HEK293 (cell line): ENCODE results near the gene CRELD1.

Experiments
- CTCF ChIA-PET: fragments of 350-600 bp; formaldehyde crosslinking; extraction: SDS; loops from one replicate; lab custom pipeline; 2021; ENCODE audit warnings: antibody characterized with exemption; lab: Yijun Ruan, JAX
- POLR2A ChIA-PET: fragments of 300-600 bp; formaldehyde crosslinking; extraction: SDS; loops from one replicate; lab custom pipeline; 2020; ENCODE audit warnings: antibody characterized with exemption, inconsistent platforms; lab: Yijun Ruan, JAX
- H3K27ac ChIP-seq: fragments of 200-500 bp; sonication (Bioruptor generic); 2 replicates; pipeline ENCODE4 v1.5.1; 2014; ENCODE audit warnings: low read depth, low read length, control low read depth, inconsistent platforms; ENCODE audit errors: extremely low read depth
- H3K36me3 ChIP-seq, 2 experiments: fragments of 200-500 bp in 1 of 2; sonication (Bioruptor generic) in 1 of 2; 1 replicate in 1 of 2; 2 replicates in 1 of 2; pipeline ENCODE4 v1.5.1; 2014 to 2017; ENCODE audit warnings: inconsistent platforms in 2 of 2, low read length in 2 of 2; ENCODE audit not compliant: control insufficient read depth in 2 of 2, insufficient read depth in 1 of 2
- H3K4me1 ChIP-seq: fragments of 200-500 bp; sonication (Bioruptor generic); 2 replicates; pipeline ENCODE4 v1.5.1; 2014; ENCODE audit warnings: mild to moderate bottlenecking, low read length, inconsistent platforms; ENCODE audit not compliant: control insufficient read depth, insufficient read depth
- H3K4me3 ChIP-seq: 2 replicates; pipeline ENCODE4 v1.5.1; 2011; ENCODE audit warnings: low read depth, mild to moderate bottlenecking, control low read depth, low read length, moderate library complexity
- H3K9me3 ChIP-seq: fragments of 200-500 bp; sonication (Bioruptor generic); 2 replicates; pipeline ENCODE4 v1.5.1; 2014; ENCODE audit warnings: low read depth, low read length, inconsistent platforms; ENCODE audit not compliant: control insufficient read depth, insufficient read depth
- BCL11B ChIP-seq: fragments of 450-650 bp; formaldehyde crosslinking; IDR thresholded peaks from 2 replicates; pipeline ENCODE4 v1.5.1; 2016; ENCODE audit warnings: low read depth, missing biosample characterization, missing genetic modification characterization
- EGR2 ChIP-seq: fragments of 450-650 bp; formaldehyde crosslinking; IDR thresholded peaks from 2 replicates; pipeline ENCODE4 v1.5.1; 2016; ENCODE audit warnings: low read depth, missing biosample characterization, missing genetic modification characterization
- KLF9 ChIP-seq: fragments of 450-650 bp; formaldehyde crosslinking; IDR thresholded peaks from 2 replicates; pipeline ENCODE4 v1.5.1; 2016; ENCODE audit warnings: missing biosample characterization, missing genetic modification characterization, low read depth
- MEIS1 ChIP-seq: sonication (generic); formaldehyde crosslinking; IDR thresholded peaks from 2 replicates; pipeline ENCODE4 v1.8.1; 2022; ENCODE audit warnings: missing genetic modification reagents, mild to moderate bottlenecking, borderline replicate concordance
- PRDM1 ChIP-seq: fragments of 450-650 bp; formaldehyde crosslinking; IDR thresholded peaks from 2 replicates; pipeline ENCODE4; 2016; ENCODE audit warnings: missing biosample characterization, missing genetic modification characterization
- PRDM4 ChIP-seq: fragments of 450-650 bp; formaldehyde crosslinking; IDR thresholded peaks from 2 replicates; pipeline ENCODE4 v1.5.1; 2017; ENCODE audit warnings: missing biosample characterization, missing genetic modification characterization
- SP2 ChIP-seq: fragments of 450-650 bp; formaldehyde crosslinking; IDR thresholded peaks from 2 replicates; pipeline ENCODE4 v1.5.1; 2016; ENCODE audit warnings: missing biosample characterization, missing genetic modification characterization
- SP3 ChIP-seq: fragments of 450-650 bp; formaldehyde crosslinking; IDR thresholded peaks from 2 replicates; pipeline ENCODE4 v1.5.1; 2016; ENCODE audit warnings: missing biosample characterization, missing genetic modification characterization
- ZBTB17 ChIP-seq: fragments of 450-650 bp; formaldehyde crosslinking; IDR thresholded peaks from 2 replicates; pipeline ENCODE4 v1.5.1; 2016; ENCODE audit warnings: missing biosample characterization, missing genetic modification characterization
- ZBTB20 ChIP-seq: fragments of 450-650 bp; formaldehyde crosslinking; IDR thresholded peaks from 2 replicates; pipeline ENCODE4 v1.5.1; 2016; ENCODE audit warnings: missing biosample characterization, missing genetic modification characterization
- ZFHX2 ChIP-seq: fragments of 450-650 bp; formaldehyde crosslinking; conservative IDR thresholded peaks from 2 replicates; pipeline ENCODE4 v1.5.1; 2016; ENCODE audit warnings: missing biosample characterization, missing genetic modification characterization
- ZNF10 ChIP-seq: fragments of 450-650 bp; formaldehyde crosslinking; IDR thresholded peaks from 2 replicates; pipeline ENCODE4 v1.5.1; 2017; ENCODE audit warnings: missing biosample characterization, missing genetic modification characterization
- ZNF155 ChIP-seq: fragments of 450-650 bp; formaldehyde crosslinking; IDR thresholded peaks from 2 replicates; pipeline ENCODE4 v1.5.1; 2016; ENCODE audit warnings: missing biosample characterization, missing genetic modification characterization
- ZNF184 ChIP-seq: fragments of 450-650 bp; IDR thresholded peaks from 2 replicates; pipeline ENCODE4 v1.5.1; 2018; ENCODE audit warnings: missing biosample characterization, mild to moderate bottlenecking, missing genetic modification characterization
- ZNF211 ChIP-seq: fragments of 450-650 bp; formaldehyde crosslinking; IDR thresholded peaks from 2 replicates; pipeline ENCODE4 v1.5.1; 2016; ENCODE audit warnings: low read depth, missing biosample characterization, missing genetic modification characterization
- ZNF214 ChIP-seq: fragments of 450-650 bp; formaldehyde crosslinking; IDR thresholded peaks from 2 replicates; pipeline ENCODE4 v1.5.1; 2017; ENCODE audit warnings: missing biosample characterization, mild to moderate bottlenecking, missing genetic modification characterization, borderline replicate concordance
- ZNF292 ChIP-seq: fragments of 450-650 bp; formaldehyde crosslinking; IDR thresholded peaks from 2 replicates; pipeline ENCODE4 v1.5.1; 2016; ENCODE audit warnings: low read depth, missing biosample characterization, missing genetic modification characterization, borderline replicate concordance
- ZNF324 ChIP-seq: fragments of 450-650 bp; formaldehyde crosslinking; IDR thresholded peaks from 2 replicates; pipeline ENCODE4 v1.5.1; 2016; ENCODE audit warnings: missing biosample characterization, missing genetic modification characterization
- ZNF501 ChIP-seq: fragments of 450-650 bp; formaldehyde crosslinking; IDR thresholded peaks from 2 replicates; pipeline ENCODE4 v1.5.1; 2016; ENCODE audit warnings: missing biosample characterization, missing genetic modification characterization
- ZNF529 ChIP-seq: fragments of 450-650 bp; formaldehyde crosslinking; IDR thresholded peaks from 2 replicates; pipeline ENCODE4 v1.5.1; 2017; ENCODE audit warnings: missing genetic modification characterization, missing biosample characterization; ENCODE audit not compliant: insufficient replicate concordance
- ZNF677 ChIP-seq: fragments of 450-650 bp; IDR thresholded peaks from 2 replicates; pipeline ENCODE4 v1.5.0; 2018; ENCODE audit warnings: missing biosample characterization, mild to moderate bottlenecking, missing genetic modification characterization, moderate library complexity
- ZNF704 ChIP-seq: fragments of 450-650 bp; formaldehyde crosslinking; IDR thresholded peaks from 2 replicates; pipeline ENCODE4 v1.5.1; 2016; ENCODE audit warnings: missing biosample characterization, missing genetic modification characterization
- ZNF707 ChIP-seq: fragments of 450-650 bp; formaldehyde crosslinking; IDR thresholded peaks from 2 replicates; pipeline ENCODE4 v1.5.1; 2016; ENCODE audit warnings: missing biosample characterization, missing genetic modification characterization
- ZNF747 ChIP-seq: fragments of 450-650 bp; formaldehyde crosslinking; IDR thresholded peaks from 2 replicates; pipeline ENCODE4 v1.5.1; 2016; ENCODE audit warnings: missing biosample characterization, missing genetic modification characterization
- TF ChIP-seq, protein P1 (sequence below): fragments of 450-650 bp; formaldehyde crosslinking; IDR thresholded peaks from 2 replicates; pipeline ENCODE4 v1.5.1; 2016; ENCODE audit warnings: missing biosample characterization, missing genetic modification characterization

Gene CRELD1

DNA sequence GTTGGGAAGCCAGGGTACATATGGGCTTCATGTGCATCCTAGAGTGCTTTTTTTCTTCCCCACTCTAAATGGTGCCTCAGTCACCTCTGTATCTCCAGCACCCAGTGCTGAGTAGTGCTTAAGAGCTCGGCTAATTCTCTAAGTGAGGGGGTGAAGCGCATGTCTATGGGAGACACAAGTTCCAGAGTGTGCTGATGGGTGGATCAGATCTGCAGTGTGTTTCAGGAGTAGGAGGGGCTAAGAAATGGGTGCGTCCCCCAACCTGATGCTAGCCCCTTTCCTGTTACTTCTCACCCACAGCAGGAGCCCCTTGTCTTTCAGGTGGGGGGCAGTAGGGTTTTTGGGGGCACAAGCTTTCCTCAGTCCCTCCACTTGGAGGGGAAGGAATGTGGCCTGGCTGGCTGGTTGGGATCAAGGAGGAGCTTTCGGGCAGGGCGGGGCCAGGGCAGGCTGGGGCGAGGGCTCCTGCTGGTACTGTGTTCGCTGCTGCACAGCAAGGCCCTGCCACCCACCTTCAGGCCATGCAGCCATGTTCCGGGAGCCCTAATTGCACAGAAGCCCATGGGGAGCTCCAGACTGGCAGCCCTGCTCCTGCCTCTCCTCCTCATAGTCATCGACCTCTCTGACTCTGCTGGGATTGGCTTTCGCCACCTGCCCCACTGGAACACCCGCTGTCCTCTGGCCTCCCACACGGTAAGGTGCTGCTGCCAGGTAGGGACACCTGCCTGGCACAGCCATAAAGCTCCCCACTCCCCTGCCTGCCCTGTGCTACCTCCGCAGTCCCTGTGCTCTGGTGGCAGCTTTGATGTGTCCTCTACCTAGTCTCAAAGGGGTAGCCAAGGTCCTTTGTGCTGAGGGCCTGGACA lies 31.0 kb upstream of the CRELD1 start, which contains the start of gene IL17RE (continued):
- TF ChIP-seq ZNF155 (tag by site-specific recombination) (no peak), ZNF324 (tag by site-specific recombination) (no peak), ZBTB17 (peak; percentile 45), ZNF747 (tag by site-specific recombination) (no peak), BCL11B (no peak), ZNF10 (no peak)

DNA sequence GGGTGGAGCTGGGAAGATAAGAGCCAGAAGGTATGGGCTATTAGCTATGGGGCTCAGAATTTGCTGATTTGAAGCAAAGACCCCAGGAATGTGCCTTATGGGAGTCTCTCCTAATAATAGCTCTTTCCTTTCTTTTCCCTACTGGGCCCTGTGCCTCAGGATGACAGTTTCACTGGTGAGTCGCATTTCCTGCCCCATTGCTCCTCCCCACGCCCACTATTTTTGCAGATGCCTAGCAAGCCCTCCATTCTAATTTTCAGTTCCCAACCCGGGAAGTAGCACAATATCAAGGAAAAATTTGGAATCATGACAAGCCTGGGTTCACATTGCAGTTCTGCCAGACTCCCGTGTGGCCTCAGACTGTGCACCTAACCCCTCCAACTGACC lies 30.4 kb upstream of the CRELD1 start:
- H3K9me3 ChIP-seq: no peaks in the 10 kb centered on the region
- H3K4me1 ChIP-seq: no peaks in the 10 kb centered on the region
- H3K4me3 ChIP-seq: peak overlapping the region; percentile 11
- no peaks in the 10 kb centered on the region for H3K36me3 ChIP-seq
- no peak overlapping the region for H3K27ac ChIP-seq
- no peak for TF ChIP-seq EGR2
- TF ChIP-seq PRDM4 (tag by site-specific recombination): no peak
- TF ChIP-seq PRDM1 (tag by site-specific recombination): 0 out of 2 replicates have a peak, but pooled peaks have one; percentile 35
- peak; percentile 89 for TF ChIP-seq ZBTB20
- TF ChIP-seq SP3 (tag by site-specific recombination): peak; percentile 27; the same call in 1 of the 2 replicates
- TF ChIP-seq ZFHX2: peak; percentile 48
- TF ChIP-seq ZNF707 (tag by site-specific recombination): no peak
- TF ChIP-seq, all 188 proteins: peak for 4
- POLR2A ChIA-PET: interaction anchor here (0.9 to 2.0 kb wide), 5 partner anchors 9 to 43 kb away, joined by 3 to 11 read pairs (median 3); partner anchors contain the start of genes CRELD1, IL17RC and JAGN1
- CTCF ChIA-PET: interaction anchor here (0.6 to 1.5 kb wide), 5 partner anchors 9 to 1404 kb away, joined by 3 to 5 read pairs (median 3); no protein-coding TSS in a partner anchor

- TF ChIP-seq SP2 (tag by site-specific recombination): no peak
- Histone ChIP-seq H3K9me3 (no peaks in the 10 kb centered on the region), H3K4me3 (no peak overlapping the region), H3K36me3 (no peaks in the 10 kb centered on the region), H3K27ac (no peak overlapping the region), H3K4me1 (no peaks in the 10 kb centered on the region)
- CTCF ChIA-PET: interaction anchor here (0.6 to 1.5 kb wide), 4 partner anchors 9 to 686 kb away, joined by 3 to 5 read pairs (median 3); no protein-coding TSS in a partner anchor
- POLR2A ChIA-PET: interaction anchor here (0.6 kb wide), 2 partner anchors 21 to 271 kb away, joined by 3 read pairs; no protein-coding TSS in a partner anchor
These were observed 29.7 kb upstream of the CRELD1 start for GRCh38 chr3:9903904-9904303.

DNA sequence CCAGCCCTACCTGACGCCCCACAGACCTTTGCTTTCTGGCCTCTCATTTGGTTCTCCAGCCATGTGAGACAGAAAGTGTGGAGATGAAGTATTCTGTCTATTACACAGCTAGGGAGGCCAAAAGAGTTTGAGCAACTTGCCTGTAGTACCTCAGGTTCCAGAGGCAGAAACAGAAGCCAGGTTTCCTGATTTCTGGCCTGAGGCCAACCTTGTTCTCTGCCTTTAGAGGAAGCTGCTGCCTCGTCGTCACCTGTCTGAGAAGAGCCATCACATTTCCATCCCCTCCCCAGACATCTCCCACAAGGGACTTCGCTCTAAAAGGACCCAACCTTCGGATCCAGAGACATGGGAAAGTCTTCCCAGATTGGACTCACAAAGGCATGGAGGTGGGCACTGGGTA lies 27.2 kb upstream of the CRELD1 start:
- CTCF ChIA-PET: interaction anchor here (1.5 kb wide), 1 partner anchor 13 kb away, joined by 3 read pairs; no protein-coding TSS in a partner anchor
- Histone ChIP-seq H3K4me1 (no peaks in the 10 kb centered on the region), H3K4me3 (no peak overlapping the region), H3K27ac (no peak overlapping the region), H3K9me3 (no peaks in the 10 kb centered on the region), H3K36me3 (no peaks in the 10 kb centered on the region)
- POLR2A ChIA-PET: interaction anchor here (1.3 kb wide), 1 partner anchor 27 kb away, joined by 3 read pairs; the partner anchor contains the start of gene CRELD1
- TF ChIP-seq, protein P1, sequence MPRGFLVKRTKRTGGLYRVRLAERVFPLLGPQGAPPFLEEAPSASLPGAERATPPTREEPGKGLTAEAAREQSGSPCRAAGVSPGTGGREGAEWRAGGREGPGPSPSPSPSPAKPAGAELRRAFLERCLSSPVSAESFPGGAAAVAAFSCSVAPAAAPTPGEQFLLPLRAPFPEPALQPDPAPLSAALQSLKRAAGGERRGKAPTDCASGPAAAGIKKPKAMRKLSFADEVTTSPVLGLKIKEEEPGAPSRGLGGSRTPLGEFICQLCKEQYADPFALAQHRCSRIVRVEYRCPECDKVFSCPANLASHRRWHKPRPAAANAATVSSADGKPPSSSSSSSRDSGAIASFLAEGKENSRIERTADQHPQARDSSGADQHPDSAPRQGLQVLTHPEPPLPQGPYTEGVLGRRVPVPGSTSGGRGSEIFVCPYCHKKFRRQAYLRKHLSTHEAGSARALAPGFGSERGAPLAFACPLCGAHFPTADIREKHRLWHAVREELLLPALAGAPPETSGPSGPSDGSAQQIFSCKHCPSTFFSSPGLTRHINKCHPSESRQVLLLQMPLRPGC: no peak
- TF ChIP-seq ZNF677 (tag by site-specific recombination) (no peak), ZNF292 (tag by site-specific recombination) (no peak), ZNF747 (tag by site-specific recombination) (no peak), ZNF529 (tag by site-specific recombination) (no peak), ZNF211 (tag by site-specific recombination) (no peak), KLF9 (no peak), MEIS1 (CRISPR knock-in tag) (no peak), ZNF214 (tag by site-specific recombination) (no peak), ZNF704 (tag by site-specific recombination) (no peak), ZNF501 (tag by site-specific recombination) (no peak), ZNF184 (tag by site-specific recombination) (no peak)
